Tibial nerve (tissue), 4 donors: Measurements from ENCODE around the gene MEIS1.
A peak's percentile ranks its signal among the peaks of the same experiment; 100 is the strongest.

Source experiments
- EP300 ChIP-seq, 2 donors: sonication (generic); formaldehyde crosslinking; IDR thresholded peaks; one replicate each; pipeline ENCODE4 v1.6.1; 2017; ENCODE audit warnings: antibody characterized with exemption in 2 of 2, mild to moderate bottlenecking in 1 of 2
- TF ChIP-seq, protein P1 (sequence below), 5 experiments: fragments of 200-600 bp in 3 of 5; fragments of 450-650 bp in 2 of 5; sonication (generic) in 3 of 5; IDR thresholded peaks; one replicate each; pipeline ENCODE4 v1.5.1; 2016 to 2019; ENCODE audit warnings: antibody characterized with exemption in 5 of 5, mild to moderate bottlenecking in 3 of 5, moderate library complexity in 2 of 5

DNA sequence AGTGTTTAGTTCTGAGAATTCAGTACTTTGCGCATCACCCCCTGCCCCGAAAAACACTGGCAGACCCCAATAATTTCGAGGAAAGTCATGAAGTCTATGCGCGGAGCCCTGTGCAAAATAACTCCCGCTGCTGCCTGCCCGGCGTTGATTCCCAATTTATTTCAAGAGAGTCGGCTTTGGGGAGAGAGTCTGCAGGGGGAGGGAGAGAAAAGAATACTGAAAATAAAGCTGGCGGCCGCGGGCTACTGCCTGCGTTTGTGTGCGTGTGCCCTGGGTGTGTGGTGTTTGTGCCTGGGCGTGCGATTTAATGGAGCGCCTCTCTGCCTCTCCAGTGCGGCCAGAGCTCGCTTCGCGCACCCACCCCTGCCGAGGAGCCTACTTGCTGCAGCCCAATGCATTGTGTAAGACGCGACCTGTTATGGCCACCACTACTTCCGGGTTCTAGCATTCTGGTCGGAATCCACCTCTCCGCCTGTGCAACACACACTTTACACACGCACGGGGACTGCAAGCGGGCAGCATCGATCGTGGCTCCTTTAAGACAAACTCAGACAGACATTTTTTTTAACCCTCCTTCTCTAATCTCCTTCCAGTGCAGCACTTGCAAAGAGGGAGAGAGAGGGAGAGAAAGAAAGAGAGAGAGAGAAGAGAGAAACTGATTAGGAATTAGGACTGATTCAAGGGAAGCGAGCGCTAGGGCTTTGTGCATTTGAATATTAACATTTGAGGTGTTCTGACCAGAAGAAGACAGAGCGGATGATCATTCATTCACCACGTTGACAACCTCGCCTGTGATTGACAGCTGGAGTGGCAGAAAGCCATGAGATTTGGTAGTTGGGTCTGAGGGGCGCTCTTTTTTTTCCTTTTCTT lies at the start of gene MEIS1:
- peak in 1 of 2 donors; percentile 98 for TF ChIP-seq EP300 (IDR thresholded peaks at IDR 0.05)
- TF ChIP-seq, protein P1, sequence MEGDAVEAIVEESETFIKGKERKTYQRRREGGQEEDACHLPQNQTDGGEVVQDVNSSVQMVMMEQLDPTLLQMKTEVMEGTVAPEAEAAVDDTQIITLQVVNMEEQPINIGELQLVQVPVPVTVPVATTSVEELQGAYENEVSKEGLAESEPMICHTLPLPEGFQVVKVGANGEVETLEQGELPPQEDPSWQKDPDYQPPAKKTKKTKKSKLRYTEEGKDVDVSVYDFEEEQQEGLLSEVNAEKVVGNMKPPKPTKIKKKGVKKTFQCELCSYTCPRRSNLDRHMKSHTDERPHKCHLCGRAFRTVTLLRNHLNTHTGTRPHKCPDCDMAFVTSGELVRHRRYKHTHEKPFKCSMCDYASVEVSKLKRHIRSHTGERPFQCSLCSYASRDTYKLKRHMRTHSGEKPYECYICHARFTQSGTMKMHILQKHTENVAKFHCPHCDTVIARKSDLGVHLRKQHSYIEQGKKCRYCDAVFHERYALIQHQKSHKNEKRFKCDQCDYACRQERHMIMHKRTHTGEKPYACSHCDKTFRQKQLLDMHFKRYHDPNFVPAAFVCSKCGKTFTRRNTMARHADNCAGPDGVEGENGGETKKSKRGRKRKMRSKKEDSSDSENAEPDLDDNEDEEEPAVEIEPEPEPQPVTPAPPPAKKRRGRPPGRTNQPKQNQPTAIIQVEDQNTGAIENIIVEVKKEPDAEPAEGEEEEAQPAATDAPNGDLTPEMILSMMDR (IDR thresholded peaks at IDR 0.05): peak in 2 of 5 experiments; percentile 19 to 32
